ENCODE data around the gene RNF41.

RNF41 gene

GRCh38 chr12:56247923-56248322, 26.2 kb upstream of the RNF41 start:
- no peak for DNase-seq

GRCh38 chr12:56244494-56244893, 22.8 kb upstream of the RNF41 start:
- DNase-seq = no peak

- DNase-seq = no peak
Observed at GRCh38 chr12:56243731-56244181, 22.0 kb upstream of the RNF41 start.

GRCh38 chr12:56242986-56243385, 21.3 kb upstream of the RNF41 start:
- no peak for DNase-seq

GRCh38 chr12:56241424-56242303, 19.9 kb upstream of the RNF41 start:
- no peak for DNase-seq

- no peak for DNase-seq
Observed at GRCh38 chr12:56237552-56237951, 15.8 kb upstream of the RNF41 start.

- DNase-seq = no peak
Observed at GRCh38 chr12:56236985-56237384, 15.3 kb upstream of the RNF41 start.

GRCh38 chr12:56236091-56236490, 14.4 kb upstream of the RNF41 start:
- DNase-seq = no peak

- no peak for DNase-seq
Observed at GRCh38 chr12:56234746-56235436, 13.2 kb upstream of the RNF41 start.

GRCh38 chr12:56231184-56231582, 9.5 kb upstream of the RNF41 start:
- no peak for DNase-seq

- no peak for DNase-seq
Observed at GRCh38 chr12:56230432-56231183, 8.9 kb upstream of the RNF41 start.

GRCh38 chr12:56229916-56230431, 8.3 kb upstream of the RNF41 start, which contains the start of gene SLC39A5:
Gene SLC39A5 (plus strand): TSS chr12:56230051. CDS start chr12:56231275, 1,224 bp downstream.
- no peak for DNase-seq

- no peak for DNase-seq
Observed at GRCh38 chr12:56229082-56229481, 7.4 kb upstream of the RNF41 start.

- DNase-seq = no peak
Observed at GRCh38 chr12:56224954-56225353, 3.2 kb upstream of the RNF41 start.

- peak; percentile 85 for DNase-seq
Observed at GRCh38 chr12:56224102-56224701, 2.5 kb upstream of the RNF41 start, which contains the start of gene NABP2. Gene NABP2 (plus strand): TSS chr12:56224342. CDS start chr12:56224857, 515 bp downstream.

GRCh38 chr12:56223571-56224101, 1.9 kb upstream of the RNF41 start:
- no peak for DNase-seq

- no peak for DNase-seq
Observed at GRCh38 chr12:56222531-56222895, 791 bp upstream of the RNF41 start.

GRCh38 chr12:56221232-56221756, 428 bp downstream of the RNF41 start:
- DNase-seq = peak; percentile 81

- no peak for DNase-seq
Observed at GRCh38 chr12:56220611-56221231, 1.0 kb downstream of the RNF41 start.

- DNase-seq = no peak
Observed at GRCh38 chr12:56219840-56220239, 1.9 kb downstream of the RNF41 start.

- DNase-seq = no peak
Observed at GRCh38 chr12:56216461-56216860, 5.3 kb downstream of the RNF41 start.

All from right kidney (tissue), 1 donor.